Body of pancreas (tissue), 4 donors: ENCODE measurements around the gene MPP3.

ENCODE experiments used
- POLR2A ChIP-seq, 3 donors: fragments of 450-650 bp; IDR thresholded peaks; one replicate each; pipeline ENCODE4 v1.6.1; 2016; ENCODE audit warnings: antibody characterized with exemption in 3 of 3, mild to moderate bottlenecking in 2 of 3
- TF ChIP-seq, protein P1 (sequence below), 7 experiments: fragments of 450-650 bp in 4 of 7; fragments of 200-600 bp in 3 of 7; sonication (generic) in 3 of 7; IDR thresholded peaks; one replicate each; pipeline ENCODE4 v1.5.1; 2016 to 2019; ENCODE audit warnings: antibody characterized with exemption in 7 of 7

DNA sequence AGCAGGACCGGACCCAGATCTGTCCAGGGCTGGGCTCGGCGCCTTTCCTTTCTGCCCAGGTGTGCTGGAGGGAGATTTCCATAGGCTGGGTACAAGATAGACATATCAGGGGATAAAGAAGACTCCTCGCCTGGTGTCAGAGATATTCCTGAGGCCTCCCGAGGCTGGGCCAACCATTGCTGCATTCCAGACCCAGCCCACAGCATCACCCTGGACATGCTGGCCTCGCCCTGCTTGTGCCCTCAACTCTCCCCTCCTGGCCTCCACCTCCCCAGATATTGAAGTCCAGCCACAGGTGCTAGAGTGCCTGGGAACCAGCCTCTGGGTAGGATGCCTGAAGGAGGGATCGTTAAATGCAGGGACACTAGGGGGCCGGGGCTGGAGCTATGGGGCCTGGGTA is 16.2 kb upstream of the MPP3 start:
- TF ChIP-seq, protein P1, sequence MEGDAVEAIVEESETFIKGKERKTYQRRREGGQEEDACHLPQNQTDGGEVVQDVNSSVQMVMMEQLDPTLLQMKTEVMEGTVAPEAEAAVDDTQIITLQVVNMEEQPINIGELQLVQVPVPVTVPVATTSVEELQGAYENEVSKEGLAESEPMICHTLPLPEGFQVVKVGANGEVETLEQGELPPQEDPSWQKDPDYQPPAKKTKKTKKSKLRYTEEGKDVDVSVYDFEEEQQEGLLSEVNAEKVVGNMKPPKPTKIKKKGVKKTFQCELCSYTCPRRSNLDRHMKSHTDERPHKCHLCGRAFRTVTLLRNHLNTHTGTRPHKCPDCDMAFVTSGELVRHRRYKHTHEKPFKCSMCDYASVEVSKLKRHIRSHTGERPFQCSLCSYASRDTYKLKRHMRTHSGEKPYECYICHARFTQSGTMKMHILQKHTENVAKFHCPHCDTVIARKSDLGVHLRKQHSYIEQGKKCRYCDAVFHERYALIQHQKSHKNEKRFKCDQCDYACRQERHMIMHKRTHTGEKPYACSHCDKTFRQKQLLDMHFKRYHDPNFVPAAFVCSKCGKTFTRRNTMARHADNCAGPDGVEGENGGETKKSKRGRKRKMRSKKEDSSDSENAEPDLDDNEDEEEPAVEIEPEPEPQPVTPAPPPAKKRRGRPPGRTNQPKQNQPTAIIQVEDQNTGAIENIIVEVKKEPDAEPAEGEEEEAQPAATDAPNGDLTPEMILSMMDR (IDR thresholded peaks at IDR 0.05): no peak
- no peak for TF ChIP-seq POLR2A (IDR thresholded peaks at IDR 0.05)
